Left ventricle myocardium inferior (tissue), 1 donor: Measurements from ENCODE around the gene MMS22L. TPM values are rescaled to one million over a fixed set of nuclear protein-coding genes. Genes with fewer than 3 reads are reported as not detected.

ENCODE experiments used
- DNase-seq: peaks from one replicate; pipeline ENCODE4 v3.0.0-alpha.2; 2020
- H3K27ac ChIP-seq: fragments of 200-600 bp; replicated peaks from 2 replicates; pipeline ENCODE4 v1.8.0; 2021
- H3K27me3 ChIP-seq: fragments of 200-600 bp; 2 replicates; pipeline ENCODE4 v1.8.0; 2021; ENCODE audit warnings: low read depth
- H3K36me3 ChIP-seq: fragments of 200-600 bp; 2 replicates; pipeline ENCODE4 v1.8.0; 2021
- H3K4me1 ChIP-seq: fragments of 200-600 bp; 2 replicates; pipeline ENCODE4 v1.8.0; 2021
- H3K4me3 ChIP-seq: fragments of 200-600 bp; 2 replicates; pipeline ENCODE4 v1.8.0; 2021; ENCODE audit warnings: mild to moderate bottlenecking, moderate library complexity
- H3K9me3 ChIP-seq: fragments of 200-600 bp; replicated peaks from 2 replicates; pipeline ENCODE4 v1.8.0; 2021
- intact Hi-C: fragments of 100-400 bp; cut with micrococcal nuclease; formaldehyde crosslinking; loops from one replicate; pipeline ENCODE4 v1.11.0; 2022
- total RNA-seq: library from RNA; stranded (reverse); fragmentation: NEBNext Ultra II Directional; extraction: Animal tissue kit (Norgen Biotek cat#: 25700); gene quantifications from one replicate; pipeline ENCODE4 v1.2.1, GENCODE V29; 2021
- TF ChIP-seq, protein P1 (sequence below): fragments of 200-600 bp; IDR thresholded peaks from 2 replicates; pipeline ENCODE4 v1.8.0; 2021; ENCODE audit warnings: antibody characterized with exemption, mild to moderate bottlenecking, borderline replicate concordance
- donor health status: DM: no; HTN: yes; CAD: no; lungs with severe emphysema.

Gene MMS22L
- total RNA-seq, 1 donor from 2014 or later, result 1.9 TPM

DNA sequence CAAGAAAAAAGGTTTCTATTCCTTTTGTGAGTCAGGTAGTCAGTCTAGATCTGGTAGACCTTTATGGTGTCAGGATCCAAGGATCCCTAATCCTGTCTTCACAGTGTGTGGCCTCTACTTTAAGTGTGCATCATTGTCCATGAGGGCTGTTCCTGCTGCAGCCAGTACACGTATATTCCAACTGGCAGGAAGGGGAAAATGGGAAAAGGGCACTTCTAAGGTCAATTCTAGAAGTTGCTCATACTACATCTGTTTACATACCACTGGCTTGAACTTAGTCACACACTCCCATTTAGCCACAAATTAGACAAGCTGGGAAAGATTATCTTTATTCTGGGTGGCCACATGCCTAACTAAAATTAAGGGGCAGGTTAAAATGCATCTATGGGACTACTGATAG is 9.7 kb upstream of the MMS22L start:
- Histone ChIP-seq H3K27me3 (peaks cover 6% of the 10 kb centered on the region), H3K9me3 (no peaks in the 10 kb centered on the region), H3K4me3 (no peak overlapping the region), H3K4me1 (no peaks in the 10 kb centered on the region), H3K36me3 (no peaks in the 10 kb centered on the region), H3K27ac (no peak overlapping the region)
- DNase-seq, result no peak
- intact Hi-C loops, result no loop called here
- TF ChIP-seq, protein P1, sequence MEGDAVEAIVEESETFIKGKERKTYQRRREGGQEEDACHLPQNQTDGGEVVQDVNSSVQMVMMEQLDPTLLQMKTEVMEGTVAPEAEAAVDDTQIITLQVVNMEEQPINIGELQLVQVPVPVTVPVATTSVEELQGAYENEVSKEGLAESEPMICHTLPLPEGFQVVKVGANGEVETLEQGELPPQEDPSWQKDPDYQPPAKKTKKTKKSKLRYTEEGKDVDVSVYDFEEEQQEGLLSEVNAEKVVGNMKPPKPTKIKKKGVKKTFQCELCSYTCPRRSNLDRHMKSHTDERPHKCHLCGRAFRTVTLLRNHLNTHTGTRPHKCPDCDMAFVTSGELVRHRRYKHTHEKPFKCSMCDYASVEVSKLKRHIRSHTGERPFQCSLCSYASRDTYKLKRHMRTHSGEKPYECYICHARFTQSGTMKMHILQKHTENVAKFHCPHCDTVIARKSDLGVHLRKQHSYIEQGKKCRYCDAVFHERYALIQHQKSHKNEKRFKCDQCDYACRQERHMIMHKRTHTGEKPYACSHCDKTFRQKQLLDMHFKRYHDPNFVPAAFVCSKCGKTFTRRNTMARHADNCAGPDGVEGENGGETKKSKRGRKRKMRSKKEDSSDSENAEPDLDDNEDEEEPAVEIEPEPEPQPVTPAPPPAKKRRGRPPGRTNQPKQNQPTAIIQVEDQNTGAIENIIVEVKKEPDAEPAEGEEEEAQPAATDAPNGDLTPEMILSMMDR, result no peak

DNA sequence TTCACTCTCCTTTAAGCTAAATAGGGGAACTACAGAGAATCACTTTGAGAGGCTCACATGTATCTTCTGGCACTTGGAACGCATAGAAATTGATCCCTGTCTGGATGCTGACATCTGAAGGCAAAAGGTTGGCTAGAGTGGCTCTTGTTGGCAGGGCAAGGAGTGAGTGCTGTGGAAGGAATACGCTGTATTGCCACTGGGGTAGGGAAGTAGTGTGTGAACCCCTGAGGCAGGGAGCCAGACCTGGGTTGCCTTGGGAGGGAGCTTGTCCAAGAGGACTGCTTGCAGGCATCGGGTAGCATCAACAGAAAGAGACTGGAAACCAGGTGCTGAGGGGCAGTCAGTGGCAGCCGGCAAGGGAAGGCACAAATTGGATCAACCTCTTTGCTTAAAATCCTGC is 8.9 kb upstream of the MMS22L start:
- intact Hi-C loops, result no loop called here
- H3K36me3 ChIP-seq, result no peaks in the 10 kb centered on the region
- no peak overlapping the region for H3K4me3 ChIP-seq
- H3K4me1 ChIP-seq, result no peaks in the 10 kb centered on the region
- H3K9me3 ChIP-seq, result no peaks in the 10 kb centered on the region
- TF ChIP-seq, protein P1, result no peak
- no peak overlapping the region for H3K27ac ChIP-seq
- DNase-seq, result no peak
- H3K27me3 ChIP-seq, result peaks cover 6% of the 10 kb centered on the region

DNA sequence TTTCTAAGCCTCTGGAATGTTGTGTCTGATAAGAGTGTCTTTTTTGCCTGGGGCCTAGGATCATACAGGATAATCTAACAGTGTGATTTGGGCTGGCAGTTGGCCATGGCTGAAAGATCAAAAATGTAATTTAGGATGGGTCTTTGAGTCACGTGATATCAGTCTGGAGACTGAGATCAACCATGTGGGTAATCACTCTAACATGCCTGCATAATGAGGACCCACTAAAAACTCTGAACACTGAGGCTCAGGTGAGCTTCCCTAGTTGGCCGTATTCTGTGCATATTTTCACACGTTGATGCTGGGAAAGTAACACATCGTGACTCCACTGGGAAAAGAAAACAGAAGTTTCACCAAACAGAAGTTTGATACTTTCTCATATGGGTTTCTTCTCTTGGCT is 6.3 kb upstream of the MMS22L start:
- Histone ChIP-seq H3K9me3 (no peaks in the 10 kb centered on the region), H3K4me1 (no peaks in the 10 kb centered on the region), H3K27me3 (no peaks in the 10 kb centered on the region), H3K36me3 (no peaks in the 10 kb centered on the region), H3K4me3 (no peak overlapping the region), H3K27ac (no peak overlapping the region)
- DNase-seq, result no peak
- intact Hi-C loops, result no loop called here
- TF ChIP-seq, protein P1, result no peak

DNA sequence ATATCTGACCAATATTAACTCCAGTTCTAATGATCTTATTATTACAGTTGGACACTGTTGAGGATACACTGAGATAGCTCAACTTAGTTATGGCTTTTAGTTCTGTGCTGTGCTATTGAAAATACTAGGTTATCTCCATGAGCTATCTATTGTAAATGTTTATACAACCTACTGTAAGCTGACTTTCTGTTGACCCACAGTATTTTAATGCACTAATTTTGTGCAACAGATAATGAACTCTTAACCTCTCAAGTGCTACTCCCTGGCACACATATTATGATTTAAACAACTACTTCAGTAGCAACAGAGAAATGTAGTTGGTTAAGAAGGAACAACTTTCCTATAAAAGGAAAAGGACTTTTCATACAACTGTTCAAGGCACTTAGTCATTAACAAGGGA is 5.2 kb upstream of the MMS22L start:
- TF ChIP-seq, protein P1, result no peak
- H3K27ac ChIP-seq, result no peak overlapping the region
- H3K27me3 ChIP-seq, result no peaks in the 10 kb centered on the region
- no peaks in the 10 kb centered on the region for H3K36me3 ChIP-seq
- intact Hi-C loops, result no loop called here
- H3K4me3 ChIP-seq, result no peak overlapping the region
- H3K9me3 ChIP-seq, result no peaks in the 10 kb centered on the region
- DNase-seq, result no peak
- H3K4me1 ChIP-seq, result peaks cover 7% of the 10 kb centered on the region

DNA sequence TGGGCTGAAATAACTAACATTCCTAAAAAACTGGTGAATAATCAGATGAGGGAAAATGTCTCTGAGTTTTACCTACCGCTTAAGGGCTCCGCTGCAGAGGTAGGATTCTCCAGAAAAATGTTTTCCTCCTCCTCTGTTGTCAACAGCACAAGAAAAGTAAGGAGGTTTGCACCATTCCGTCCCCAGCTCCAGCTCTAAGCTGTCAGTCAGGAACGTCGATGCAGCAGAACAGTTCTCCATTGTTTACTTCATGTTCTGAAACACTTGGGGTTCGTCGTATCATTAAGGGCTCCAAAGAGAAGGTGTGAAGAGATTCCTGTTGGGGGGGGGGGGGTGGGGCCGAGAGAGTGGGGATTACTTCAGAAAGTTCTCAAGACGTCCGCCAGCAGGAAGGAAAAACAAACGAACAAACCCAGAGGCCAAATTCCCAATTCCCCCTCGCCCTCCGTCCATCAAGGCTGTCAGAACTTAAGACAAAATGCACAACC is 734 bp downstream of the MMS22L start:
- Histone ChIP-seq H3K36me3 (no peaks in the 10 kb centered on the region), H3K4me3 (peak overlapping the region; percentile 94), H3K27ac (peak overlapping the region; percentile 69), H3K27me3 (no peaks in the 10 kb centered on the region), H3K9me3 (no peaks in the 10 kb centered on the region), H3K4me1 (peaks cover 22% of the 10 kb centered on the region)
- intact Hi-C loops, result no loop called here
- TF ChIP-seq, protein P1, result no peak
- DNase-seq, result no peak

DNA sequence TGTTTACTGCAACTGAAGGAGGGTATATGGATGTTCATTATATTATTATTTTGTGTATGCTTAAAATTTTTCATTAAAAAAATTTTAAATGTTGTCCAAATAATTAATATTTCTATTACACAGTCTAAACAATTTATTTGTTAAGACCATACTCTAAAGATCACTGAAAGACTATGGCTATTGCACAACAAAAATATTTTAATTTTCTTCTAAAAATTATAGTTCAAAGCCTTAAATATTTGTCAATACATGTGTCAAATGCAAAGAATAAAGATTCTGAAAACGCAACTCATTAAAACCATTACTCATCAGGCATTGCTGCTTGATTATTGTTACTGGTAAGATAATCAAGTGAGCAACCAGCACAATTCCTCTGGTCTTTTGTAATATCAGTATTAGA is 2.2 kb downstream of the MMS22L start:
- TF ChIP-seq, protein P1, result no peak
- intact Hi-C loops, result no loop called here
- Histone ChIP-seq H3K4me3 (no peak overlapping the region), H3K9me3 (no peaks in the 10 kb centered on the region), H3K27ac (no peak overlapping the region), H3K4me1 (peaks cover 22% of the 10 kb centered on the region), H3K36me3 (no peaks in the 10 kb centered on the region), H3K27me3 (no peaks in the 10 kb centered on the region)
- no peak for DNase-seq
